A673 (cell line): ENCODE results near the gene KRT1. TPM values are rescaled to one million over a fixed set of nuclear protein-coding genes. Genes with fewer than 3 reads are reported as not detected.

Source experiments
- BruUV-seq: library from RNA; stranded (reverse); fragments of 400-500 nt; replicated peaks from 2 replicates; lab custom pipeline; 2021; lab: Mats Ljungman, UMichigan
- CTCF ChIA-PET: fragments of 300-600 bp; sonication (Branson Sonifier 250); formaldehyde crosslinking; loops from one replicate; lab custom pipeline; 2022; ENCODE audit warnings: antibody characterized with exemption; lab: Charles Lee
- POLR2A ChIA-PET: fragments of 300-600 bp; sonication (Branson Sonifier 250); formaldehyde crosslinking; loops from one replicate; lab custom pipeline; 2022; ENCODE audit warnings: antibody characterized with exemption; ENCODE audit not compliant: low non-redundant PET; lab: Charles Lee
- DNase-seq: peaks from one replicate; pipeline ENCODE4 v3.0.0-alpha.2; 2015; ENCODE audit warnings: low spot score
- H3K27ac ChIP-seq: fragments of 200-600 bp; sonication (generic); 2 replicates; pipeline ENCODE4 v1.5.1; 2016; ENCODE audit warnings: mixed run types, low read depth, mild to moderate bottlenecking, mixed read lengths, antibody characterized with exemption, low read length; ENCODE audit not compliant: poor library complexity, severe bottlenecking
- H3K27me3 ChIP-seq: fragments of 200-600 bp; sonication (generic); replicated peaks from 2 replicates; pipeline ENCODE4 v1.6.1; 2017; ENCODE audit warnings: mixed run types, low read depth, mild to moderate bottlenecking, mixed read lengths, antibody characterized with exemption, low read length; ENCODE audit not compliant: insufficient read depth, poor library complexity
- H3K36me3 ChIP-seq: fragments of 200-600 bp; sonication (generic); 2 replicates; pipeline ENCODE4 v1.6.1; 2016; ENCODE audit warnings: mixed run types, mild to moderate bottlenecking, mixed read lengths, antibody characterized with exemption, low read length; ENCODE audit not compliant: insufficient read depth, poor library complexity, severe bottlenecking
- H3K4me1 ChIP-seq: fragments of 200-600 bp; sonication (generic); 2 replicates; pipeline ENCODE4 v1.6.1; 2017; ENCODE audit warnings: mixed run types, mild to moderate bottlenecking, mixed read lengths, antibody characterized with exemption, low read length; ENCODE audit not compliant: insufficient read depth, poor library complexity, severe bottlenecking
- H3K4me3 ChIP-seq: fragments of 200-600 bp; sonication (generic); 2 replicates; pipeline ENCODE4 v1.5.1; 2016; ENCODE audit warnings: low read depth, mixed run types, mild to moderate bottlenecking, mixed read lengths, low read length; ENCODE audit not compliant: poor library complexity, severe bottlenecking
- H3K9me3 ChIP-seq: fragments of 200-600 bp; sonication (generic); 2 replicates; pipeline ENCODE4 v1.6.1; 2016; ENCODE audit warnings: mixed run types, low read depth, mild to moderate bottlenecking, mixed read lengths, antibody characterized with exemption, low read length; ENCODE audit not compliant: poor library complexity, severe bottlenecking
- EZH2 ChIP-seq: fragments of 200-600 bp; sonication (generic); IDR thresholded peaks from 2 replicates; pipeline ENCODE4 v1.6.1; 2017; ENCODE audit warnings: borderline replicate concordance, low read depth, mild to moderate bottlenecking, mixed read lengths, antibody characterized with exemption, low read length; ENCODE audit not compliant: poor library complexity, severe bottlenecking
- intact Hi-C: fragments of 100-400 bp; cut with micrococcal nuclease; formaldehyde crosslinking; loops from one replicate; pipeline ENCODE4 v1.10.0; 2022; ENCODE audit not compliant: unreplicated experiment
- total RNA-seq: library from RNA; stranded (reverse); gene quantifications from 2 replicates; pipeline ENCODE4 v1.2.3, GENCODE V29; 2021
- TF ChIP-seq, protein P1 (sequence below): fragments of 300-800, 200-600 bp; sonication (generic); conservative IDR thresholded peaks from 2 replicates; pipeline ENCODE4 v1.5.1; 2017; ENCODE audit warnings: low read depth, mild to moderate bottlenecking, antibody characterized with exemption, low read length, moderate library complexity, mixed read lengths

The KRT1 gene
- total RNA-seq, 1 experiment from 2014 or later, result not detected

DNA sequence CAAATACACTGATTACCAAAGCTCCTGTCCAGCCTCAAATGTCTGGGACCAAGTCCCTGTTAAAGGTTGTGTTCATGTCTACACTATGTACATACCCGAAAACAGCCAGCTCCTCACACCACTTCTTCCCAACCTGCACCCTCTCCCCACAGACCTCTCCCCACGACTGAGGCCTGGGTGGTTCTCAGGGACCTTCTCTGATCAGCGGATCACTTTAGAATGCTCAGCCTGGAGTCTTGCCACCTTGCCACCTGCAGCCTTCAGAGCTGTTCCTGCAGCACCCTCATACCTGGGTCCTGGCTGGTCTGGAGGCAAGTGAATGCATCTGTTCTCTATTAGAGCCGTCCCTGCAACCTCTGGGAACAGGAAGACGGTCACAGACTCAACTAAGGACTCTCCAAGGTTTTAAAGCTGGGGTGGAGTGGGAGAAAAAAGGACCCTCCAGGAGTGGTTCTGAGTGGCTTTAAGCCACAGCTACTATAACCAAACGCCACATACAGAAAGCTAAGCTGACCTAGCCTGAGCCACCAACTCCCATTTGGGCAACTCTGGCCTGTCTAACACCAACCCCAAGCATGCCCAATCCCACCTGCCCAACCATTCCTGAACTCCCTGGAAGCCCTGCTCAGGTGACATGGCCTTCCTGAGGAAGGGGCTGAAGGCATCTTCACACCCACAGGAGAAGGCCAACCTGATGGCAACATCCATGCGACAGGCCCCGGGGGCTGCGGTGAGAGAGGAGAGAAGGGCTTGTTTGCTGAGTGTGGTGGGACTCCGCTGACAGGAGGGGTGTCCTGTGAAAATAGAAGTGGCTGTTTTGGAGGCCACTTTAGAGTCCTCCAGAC, 36.8 kb downstream of the KRT1 start:
- TF ChIP-seq EZH2, result no peak
- TF ChIP-seq, protein P1, sequence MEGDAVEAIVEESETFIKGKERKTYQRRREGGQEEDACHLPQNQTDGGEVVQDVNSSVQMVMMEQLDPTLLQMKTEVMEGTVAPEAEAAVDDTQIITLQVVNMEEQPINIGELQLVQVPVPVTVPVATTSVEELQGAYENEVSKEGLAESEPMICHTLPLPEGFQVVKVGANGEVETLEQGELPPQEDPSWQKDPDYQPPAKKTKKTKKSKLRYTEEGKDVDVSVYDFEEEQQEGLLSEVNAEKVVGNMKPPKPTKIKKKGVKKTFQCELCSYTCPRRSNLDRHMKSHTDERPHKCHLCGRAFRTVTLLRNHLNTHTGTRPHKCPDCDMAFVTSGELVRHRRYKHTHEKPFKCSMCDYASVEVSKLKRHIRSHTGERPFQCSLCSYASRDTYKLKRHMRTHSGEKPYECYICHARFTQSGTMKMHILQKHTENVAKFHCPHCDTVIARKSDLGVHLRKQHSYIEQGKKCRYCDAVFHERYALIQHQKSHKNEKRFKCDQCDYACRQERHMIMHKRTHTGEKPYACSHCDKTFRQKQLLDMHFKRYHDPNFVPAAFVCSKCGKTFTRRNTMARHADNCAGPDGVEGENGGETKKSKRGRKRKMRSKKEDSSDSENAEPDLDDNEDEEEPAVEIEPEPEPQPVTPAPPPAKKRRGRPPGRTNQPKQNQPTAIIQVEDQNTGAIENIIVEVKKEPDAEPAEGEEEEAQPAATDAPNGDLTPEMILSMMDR, result no peak
- POLR2A ChIA-PET, result no interaction called here
- no peaks in the 10 kb centered on the region for H3K36me3 ChIP-seq
- no peak overlapping the region for H3K27ac ChIP-seq
- H3K9me3 ChIP-seq, result no peaks in the 10 kb centered on the region
- H3K4me1 ChIP-seq, result no peaks in the 10 kb centered on the region
- no peak overlapping the region for H3K4me3 ChIP-seq
- H3K27me3 ChIP-seq, result no peaks in the 10 kb centered on the region
- no peak for DNase-seq
- intact Hi-C loops, result no loop called here
- CTCF ChIA-PET, result no interaction called here
- BruUV-seq, result no TSS peak

DNA sequence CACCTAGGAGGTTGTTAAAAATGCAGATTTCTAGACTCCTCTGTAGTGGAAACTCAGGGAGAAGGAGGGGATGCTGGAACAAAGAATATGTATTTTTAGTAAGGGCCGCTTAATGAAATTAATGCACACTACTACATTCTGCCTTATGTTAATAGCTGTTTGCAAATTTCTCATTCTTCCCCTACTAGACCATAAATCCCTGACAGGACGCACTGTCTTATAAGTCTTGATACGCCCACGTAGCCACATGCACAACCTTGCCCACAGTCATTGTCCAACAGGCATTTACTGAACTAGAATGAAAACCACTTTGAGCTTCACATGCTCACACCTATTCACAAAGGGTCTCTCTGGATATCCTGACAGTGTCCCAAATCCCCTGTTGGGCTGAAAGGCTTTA, 38.7 kb downstream of the KRT1 start:
- intact Hi-C loops, result no loop called here
- no peak for DNase-seq
- Histone ChIP-seq H3K27ac (no peak overlapping the region), H3K9me3 (no peaks in the 10 kb centered on the region), H3K4me3 (no peak overlapping the region), H3K27me3 (no peaks in the 10 kb centered on the region), H3K36me3 (no peaks in the 10 kb centered on the region), H3K4me1 (peaks cover 3% of the 10 kb centered on the region)
- no peak for TF ChIP-seq EZH2
- TF ChIP-seq, protein P1, result no peak
- CTCF ChIA-PET, result no interaction called here
- POLR2A ChIA-PET, result no interaction called here
- BruUV-seq, result no TSS peak

DNA sequence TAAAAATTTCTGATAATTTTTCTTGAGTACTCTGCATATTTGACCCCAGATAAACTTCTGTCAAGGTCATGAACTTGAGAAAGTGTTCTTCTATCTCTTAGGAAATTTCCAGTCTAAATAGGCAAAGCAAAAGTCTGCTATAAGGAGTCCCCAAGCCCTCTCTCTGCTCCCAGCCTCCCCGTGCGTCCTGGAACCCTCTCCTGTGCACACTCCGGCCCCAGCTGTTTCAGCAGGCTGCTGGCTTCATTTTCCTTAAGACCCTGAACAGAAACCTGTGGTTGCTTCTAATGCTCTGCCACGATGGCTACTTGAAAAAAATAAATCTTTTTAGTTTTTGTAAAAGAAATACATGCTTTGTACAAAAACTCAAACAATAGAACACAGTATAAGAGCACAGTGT, 42.9 kb downstream of the KRT1 start:
- no peak for TF ChIP-seq EZH2
- TF ChIP-seq, protein P1, result no peak
- no peaks in the 10 kb centered on the region for H3K36me3 ChIP-seq
- no peak for DNase-seq
- H3K27me3 ChIP-seq, result no peaks in the 10 kb centered on the region
- BruUV-seq, result no TSS peak
- peaks cover 6% of the 10 kb centered on the region for H3K4me1 ChIP-seq
- ChIA-PET CTCF (no interaction called here), POLR2A (no interaction called here)
- H3K4me3 ChIP-seq, result no peak overlapping the region
- no peak overlapping the region for H3K27ac ChIP-seq
- no peaks in the 10 kb centered on the region for H3K9me3 ChIP-seq
- intact Hi-C loops, result no loop called here
